K562 (cell line): Measurements from ENCODE around the gene HHIPL1. TPM values are rescaled to one million over a fixed set of nuclear protein-coding genes. Genes with fewer than 3 reads are reported as not detected.
A peak's percentile ranks its signal among the peaks of the same experiment; 100 is the strongest.

ENCODE experiments used
- ATAC-seq: fragments of 200-7000 bp; cut with Tn5 transposase; 3 replicates; pipeline ENCODE4 v1.9.1; 2020; ENCODE audit warnings: moderate library complexity
- BruUV-seq: library from RNA; stranded (reverse); fragments of 400-500 nt; replicated peaks from 2 replicates; lab custom pipeline; 2021; lab: Mats Ljungman, UMichigan
- CTCF ChIA-PET: fragments of 300-600 bp; formaldehyde crosslinking; extraction: SDS; loops from one replicate; lab custom pipeline; 2021; ENCODE audit warnings: low intra/inter-chr PET ratio; lab: Yijun Ruan, JAX
- POLR2A ChIA-PET: fragments of 300-600, 350-650 bp; sonication (Branson Sonifier 250); formaldehyde crosslinking; extraction: SDS; loops from one replicate; lab custom pipeline; 2021; ENCODE audit warnings: antibody characterized with exemption, inconsistent platforms; lab: Yijun Ruan, JAX
- DNase-seq, 4 experiments: peaks; one replicate each; pipeline versions ENCODE4 v3.0.0 to v3.0.0-alpha.2; 2011 to 2018; ENCODE audit warnings: low spot score in 3 of 4, mixed read lengths in 3 of 4; ENCODE audit errors: extremely low read depth in 1 of 4
- FAIRE-seq: peaks from 2 replicates; lab custom pipeline; 2011; peaks lifted over from hg19 to GRCh38; lab: Jason Lieb, UNC
- H2AFZ ChIP-seq: 2 replicates; pipeline ENCODE4 v1.6.0; 2011; ENCODE audit warnings: low read depth, low read length, control low read depth, inconsistent platforms
- H3K27ac ChIP-seq: fragments of 200-600 bp; 3 replicates; pipeline ENCODE4 v1.8.0; 2011; ENCODE audit warnings: low read depth, mild to moderate bottlenecking, control low read depth, inconsistent platforms, low read length, moderate library complexity, mixed read lengths; ENCODE audit errors: extremely low read depth
- H3K27me3 ChIP-seq, 2 experiments: fragments of 300-600 bp in 1 of 2; 2 replicates in 1 of 2; 3 replicates in 1 of 2; pipeline versions ENCODE4 v1.6.0 to v1.8.0; 2011; ENCODE audit warnings: inconsistent platforms in 2 of 2, low read length in 2 of 2, mild to moderate bottlenecking in 1 of 2, mixed read lengths in 1 of 2, moderate library complexity in 1 of 2; ENCODE audit not compliant: control insufficient read depth in 2 of 2, insufficient read depth in 2 of 2
- H3K36me3 ChIP-seq: fragments of 300-600 bp; 3 replicates; pipeline ENCODE4 v1.8.0; 2011; ENCODE audit warnings: mild to moderate bottlenecking, low read length, inconsistent platforms; ENCODE audit not compliant: control insufficient read depth, insufficient read depth
- H3K4me1 ChIP-seq, 2 experiments: fragments of 200-600 bp in 1 of 2; replicated peaks in 1 of 2; 2 replicates in 1 of 2; 3 replicates in 1 of 2; pipeline versions ENCODE4 v1.5.1 to v1.8.0; 2011; ENCODE audit warnings: inconsistent platforms in 2 of 2, low read length in 2 of 2, mild to moderate bottlenecking in 1 of 2, mixed read lengths in 1 of 2, moderate library complexity in 1 of 2; ENCODE audit not compliant: control insufficient read depth in 2 of 2, insufficient read depth in 2 of 2
- H3K4me2 ChIP-seq: 2 replicates; pipeline ENCODE4 v1.6.1; 2011; ENCODE audit warnings: low read length, control low read depth, inconsistent platforms, mixed read lengths; ENCODE audit not compliant: insufficient read depth
- H3K4me3 ChIP-seq: fragments of 200-600 bp; sonication (generic), shearing (Covaris generic); 2 replicates; pipeline ENCODE4 v1.5.1; 2016; ENCODE audit warnings: control low read depth, inconsistent platforms
- H3K79me2 ChIP-seq: fragments of 200-600 bp; 3 replicates; pipeline ENCODE4 v1.8.0; 2011; ENCODE audit warnings: low read length, inconsistent platforms; ENCODE audit not compliant: control insufficient read depth, insufficient read depth
- H3K9ac ChIP-seq, 2 experiments: 2 replicates each; pipeline versions ENCODE4 v1.6.0 to v1.6.1; 2011; ENCODE audit warnings: low read depth in 2 of 2, low read length in 2 of 2, control low read depth in 1 of 2, inconsistent platforms in 1 of 2, mild to moderate bottlenecking in 1 of 2, mixed read lengths in 1 of 2; ENCODE audit not compliant: insufficient read depth in 1 of 2
- H3K9me1 ChIP-seq: one replicate; pipeline ENCODE4 v1.6.0; 2011; ENCODE audit warnings: inconsistent platforms, mild to moderate bottlenecking, low read length, moderate library complexity; ENCODE audit not compliant: control insufficient read depth, insufficient read depth
- H3K9me3 ChIP-seq: replicated peaks from 2 replicates; pipeline ENCODE4 v1.5.1; 2011; ENCODE audit warnings: low read depth, low read length, inconsistent platforms; ENCODE audit not compliant: control insufficient read depth, insufficient read depth
- H4K20me1 ChIP-seq: replicated peaks from 2 replicates; pipeline ENCODE4 v1.6.1; 2011; ENCODE audit warnings: low read length, inconsistent platforms, mixed read lengths; ENCODE audit not compliant: control insufficient read depth, insufficient read depth
- CGGBP1 ChIP-seq: fragments of 250-450 bp; sonication (Bioruptor Pico); IDR thresholded peaks from 2 replicates; pipeline ENCODE4 v1.9.0; 2021; ENCODE audit warnings: mild to moderate bottlenecking
- DACH1 ChIP-seq: fragments of 450-650 bp; IDR thresholded peaks from 2 replicates; pipeline ENCODE4 v1.6.1; 2018; ENCODE audit not compliant: partially characterized antibody
- GATAD2B ChIP-seq: fragments of 450-650 bp; IDR thresholded peaks from 2 replicates; pipeline ENCODE4 v1.6.1; 2017; ENCODE audit warnings: mild to moderate bottlenecking, borderline replicate concordance
- KAT2B ChIP-seq: IDR thresholded peaks from one replicate; pipeline ENCODE4 v1.6.1; 2012; ENCODE audit warnings: low read depth, mild to moderate bottlenecking, control low read depth, inconsistent platforms, low read length, moderate library complexity
- MTA3 ChIP-seq: fragments of 450-650 bp; formaldehyde crosslinking; IDR thresholded peaks from 2 replicates; pipeline ENCODE4 v1.6.1; 2017; ENCODE audit warnings: mild to moderate bottlenecking, borderline replicate concordance
- PBX2 ChIP-seq, 2 experiments: IDR thresholded peaks in 1 of 2; conservative IDR thresholded peaks in 1 of 2; 2 replicates each; pipeline ENCODE4 v1.6.1; 2016; ENCODE audit warnings: low read depth in 2 of 2, mild to moderate bottlenecking in 1 of 2, missing compliant biosample characterization in 1 of 2, missing genetic modification characterization in 1 of 2, moderate library complexity in 1 of 2
- TCF15 ChIP-seq: fragments of 250-450 bp; sonication (Bioruptor Pico); IDR thresholded peaks from 2 replicates; pipeline ENCODE4 v1.8.0; 2022; ENCODE audit warnings: moderate library complexity, mild to moderate bottlenecking, inconsistent platforms
- ZKSCAN1 ChIP-seq: fragments of 150-350 bp; IDR thresholded peaks from 2 replicates; pipeline ENCODE4 v1.6.1; 2016; ENCODE audit warnings: low read depth, low read length
- ZNF518B ChIP-seq: fragments of 250-450 bp; sonication (Bioruptor Pico); IDR thresholded peaks from 2 replicates; pipeline ENCODE4 v1.5.0; 2021; ENCODE audit warnings: mild to moderate bottlenecking, moderate library complexity
- WGBS: fragments of 100-300 bp; shearing (Covaris generic); methylation state at CpG from one replicate; pipeline ENCODE4 v1.1.6; 2016; ENCODE audit warnings: low coverage, mixed read lengths; ENCODE audit not compliant: insufficient coverage; ENCODE audit errors: missing lambda C conversion rate; 5-methylcytosine and 5-hydroxymethylcytosine counted together
- in situ Hi-C: fragments of 300-500 bp; cut with MboI; formaldehyde crosslinking; loops from 4 replicates; pipeline ENCODE4 v1.15.0; 2018; ENCODE audit warnings: inconsistent platforms, mixed read lengths
- intact Hi-C: fragments of 100-400 bp; cut with micrococcal nuclease; formaldehyde crosslinking; loops from 2 replicates; pipeline ENCODE4 v1.14.2; 2022
- polyA plus RNA-seq, 8 experiments: library from polyadenylated mRNA; depleted of rRNA in 4 of 8; stranded (reverse) in 5 of 8; unstranded in 3 of 8; fragments of >200 nt; fragmentation: Nextera tagmentation in 2 of 8; fragmentation: Illumina TruSeq in 1 of 8; extraction: Ambion mirVana in 2 of 8; extraction: Trizol in 1 of 8; gene quantifications; 2 replicates each; pipeline versions ENCODE4 v1.2.1 to v1.2.3, GENCODE V29; 2011 to 2014; ENCODE audit warnings: inconsistent platforms in 1 of 8, missing spikeins in 1 of 8
- total RNA-seq, 7 experiments: library from RNA; depleted of rRNA in 6 of 7; stranded (reverse); fragments of >200 nt in 6 of 7; fragmentation: Illumina TruSeq in 2 of 7; extraction: Trizol in 2 of 7; gene quantifications; 2 replicates each; pipeline versions ENCODE4 v1.2.1 to v1.2.3, GENCODE V29; 2011 to 2021; ENCODE audit warnings: low replicate concordance in 1 of 7

The HHIPL1 gene
- total and polyA plus RNA-seq, 9 of the 15 experiments (the other 6 are each of a cell fraction or from before 2014, with no cell fraction given) = not detected

GRCh38 chr14:99658218-99658845, 13.4 kb downstream of the HHIPL1 start:
- Histone ChIP-seq H3K4me1 (no peaks in the 10 kb centered on the region; a peak in 2 of 5 replicates), H3K27me3 (peaks cover 3 to 59% of the 10 kb centered on the region in 2 experiments; a peak in 4 of 5 replicates), H3K27ac (no peak overlapping the region), H3K4me2 (no peak overlapping the region), H3K4me3 (no peak overlapping the region), H3K9me3 (no peaks in the 10 kb centered on the region), H3K9me1 (no peaks in the 10 kb centered on the region), H3K9ac (no peak overlapping the region), H4K20me1 (no peaks in the 10 kb centered on the region; the same call in none of the 2 replicates), H2AFZ (no peak overlapping the region), H3K36me3 (no peaks in the 10 kb centered on the region), H3K79me2 (no peaks in the 10 kb centered on the region)
- TF ChIP-seq MTA3 (no peak), ZNF518B (CRISPR knock-in tag) (no peak), CGGBP1 (no peak), TCF15 (CRISPR knock-in tag) (no peak), DACH1 (no peak), ZKSCAN1 (peak; percentile 60; the same call in 1 of the 2 replicates), GATAD2B (no peak), PBX2 (CRISPR knock-in tag; IDR thresholded peaks at IDR 0.05; ENCODE audit: low read depth) (no peak), PBX2 (tag; conservative IDR thresholded peaks at IDR 0.05; ENCODE audit: low read depth) (no peak), KAT2B (no peak)
- no peak for ATAC-seq
- DNase-seq = no peak
- in situ Hi-C loops (no loop called here), intact Hi-C loops (no loop called here)
- POLR2A ChIA-PET = interaction anchor here (0.6 to 1.1 kb wide), 3 partner anchors 9 to 543 kb away, joined by 3 read pairs; no protein-coding TSS in a partner anchor
- no peak for FAIRE-seq
- BruUV-seq = no TSS peak
- CTCF ChIA-PET = no interaction called here
- 5% methylated on average over 15 of the region's 15 CpGs for WGBS
